Neural crest cell (in vitro differentiated cells): Measurements from ENCODE around the gene STAB2. TPM values are rescaled to one million over a fixed set of nuclear protein-coding genes. Genes with fewer than 3 reads are reported as not detected.

ENCODE experiments used
- DNase-seq: peaks from one replicate; pipeline ENCODE4 v3.0.0; 2021; ENCODE audit warnings: low read depth, mixed read lengths, low spot score
- H3K27ac Mint-ChIP-seq: one replicate; pipeline ENCODE4 v1.8.0; 2021; ENCODE audit warnings: mild to moderate bottlenecking, mixed read lengths; ENCODE audit not compliant: unreplicated experiment
- H3K27me3 Mint-ChIP-seq: 2 replicates; pipeline ENCODE4 v1.8.0; 2021; ENCODE audit warnings: low read depth, mild to moderate bottlenecking, mixed read lengths
- H3K36me3 Mint-ChIP-seq: 2 replicates; pipeline ENCODE4 v1.8.0; 2021; ENCODE audit warnings: low read depth, mild to moderate bottlenecking, mixed read lengths
- H3K4me1 Mint-ChIP-seq: 2 replicates; pipeline ENCODE4 v1.8.0; 2021; ENCODE audit warnings: mixed read lengths
- H3K4me3 Mint-ChIP-seq: one replicate; pipeline ENCODE4 v1.8.0; 2021; ENCODE audit warnings: mild to moderate bottlenecking, mixed read lengths
- H3K9me3 Mint-ChIP-seq: 2 replicates; pipeline ENCODE4 v1.8.0; 2021; ENCODE audit warnings: mixed read lengths
- CTCF ChIP-seq: fragments of 200-600 bp; sonication (generic); conservative IDR thresholded peaks from 2 replicates; pipeline ENCODE4 v1.5.0; 2021; ENCODE audit warnings: antibody characterized with exemption, mild to moderate bottlenecking
- total RNA-seq: library from RNA; stranded (reverse); gene quantifications from 2 replicates; pipeline ENCODE4 v1.2.1, GENCODE V29; 2021

The STAB2 gene
- total RNA-seq, 1 donor from 2014 or later: not detected

DNA sequence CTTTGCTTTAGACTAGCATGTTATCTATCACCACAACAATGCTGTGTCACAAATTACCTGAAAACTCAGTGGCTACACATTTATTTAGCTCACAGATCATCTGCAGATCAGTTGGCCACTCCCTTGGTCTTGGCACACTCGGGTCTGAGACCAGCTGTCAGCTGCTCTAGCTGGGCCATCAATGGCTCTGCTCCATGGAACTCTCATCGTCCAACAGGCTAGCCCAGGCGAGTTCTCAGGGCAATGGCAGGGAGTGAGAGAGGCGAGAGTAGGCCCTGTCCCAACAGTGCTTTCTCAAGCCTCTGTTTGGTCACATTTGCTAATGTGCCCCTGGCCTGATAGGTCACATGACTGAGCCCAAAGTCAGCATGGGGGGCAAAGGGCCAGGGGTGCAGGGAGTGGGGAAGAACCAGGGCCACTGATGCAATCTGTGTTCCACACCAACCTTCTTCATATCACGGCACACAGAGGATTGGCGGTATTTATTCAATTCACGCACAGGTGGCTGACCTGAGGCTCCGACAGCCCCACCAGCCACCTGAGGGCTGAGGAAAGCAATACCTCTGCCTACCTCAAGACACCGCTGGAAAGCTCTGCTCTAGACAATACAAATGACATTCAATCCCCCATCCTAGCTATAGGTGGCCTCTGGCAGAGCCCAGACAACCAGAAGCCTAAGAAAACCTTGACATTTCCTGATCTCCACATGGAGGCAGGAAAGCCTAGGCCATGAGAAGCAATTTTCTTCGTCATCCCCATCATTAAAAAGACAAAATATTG lies 171.4 kb downstream of the STAB2 start:
- H3K27me3 Mint-ChIP-seq: no peaks in the 10 kb centered on the region
- H3K9me3 Mint-ChIP-seq: no peaks in the 10 kb centered on the region
- H3K4me3 Mint-ChIP-seq: no peak overlapping the region
- H3K4me1 Mint-ChIP-seq: no peaks in the 10 kb centered on the region
- no peak for TF ChIP-seq CTCF
- no peak for DNase-seq
- H3K36me3 Mint-ChIP-seq: no peaks in the 10 kb centered on the region
- no peak overlapping the region for H3K27ac Mint-ChIP-seq

GRCh38 chr12:103762473-103762872 lies 175.4 kb downstream of the STAB2 start:
- Mint-ChIP-seq H3K4me3 (no peak overlapping the region), H3K36me3 (peaks cover 3% of the 10 kb centered on the region), H3K4me1 (no peaks in the 10 kb centered on the region)

DNA sequence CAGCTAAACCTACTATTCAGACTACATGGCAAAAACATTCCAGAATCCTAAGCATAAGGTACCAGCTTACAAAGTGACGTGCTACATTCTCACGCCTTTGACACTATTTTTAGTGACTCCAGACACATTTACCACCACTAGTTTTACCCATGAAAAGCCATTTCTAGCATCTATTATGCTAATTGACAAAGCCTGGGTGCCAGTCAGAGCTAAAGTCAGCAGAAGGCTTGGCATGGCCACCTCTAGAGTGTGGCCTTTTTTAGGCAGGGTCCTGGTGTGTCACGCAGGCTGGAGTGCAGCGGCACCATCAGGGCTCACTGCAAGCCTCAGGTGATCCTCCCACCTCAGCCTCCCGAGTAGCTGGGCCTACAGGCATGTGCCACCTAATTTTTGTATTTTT lies 178.2 kb downstream of the STAB2 start:
- no peak for DNase-seq
- peaks cover 9% of the 10 kb centered on the region for H3K4me1 Mint-ChIP-seq
- peaks cover 3% of the 10 kb centered on the region for H3K36me3 Mint-ChIP-seq
- no peak overlapping the region for H3K27ac Mint-ChIP-seq
- no peak overlapping the region for H3K4me3 Mint-ChIP-seq
- TF ChIP-seq CTCF: no peak
- H3K27me3 Mint-ChIP-seq: no peaks in the 10 kb centered on the region
- H3K9me3 Mint-ChIP-seq: no peaks in the 10 kb centered on the region

More at GRCh38 chr12:103762473-103762872, 175.4 kb downstream of the STAB2 start:
- H3K27ac Mint-ChIP-seq: no peak overlapping the region
- H3K27me3 Mint-ChIP-seq: no peaks in the 10 kb centered on the region
- DNase-seq: no peak
- no peak for TF ChIP-seq CTCF
- no peaks in the 10 kb centered on the region for H3K9me3 Mint-ChIP-seq

DNA sequence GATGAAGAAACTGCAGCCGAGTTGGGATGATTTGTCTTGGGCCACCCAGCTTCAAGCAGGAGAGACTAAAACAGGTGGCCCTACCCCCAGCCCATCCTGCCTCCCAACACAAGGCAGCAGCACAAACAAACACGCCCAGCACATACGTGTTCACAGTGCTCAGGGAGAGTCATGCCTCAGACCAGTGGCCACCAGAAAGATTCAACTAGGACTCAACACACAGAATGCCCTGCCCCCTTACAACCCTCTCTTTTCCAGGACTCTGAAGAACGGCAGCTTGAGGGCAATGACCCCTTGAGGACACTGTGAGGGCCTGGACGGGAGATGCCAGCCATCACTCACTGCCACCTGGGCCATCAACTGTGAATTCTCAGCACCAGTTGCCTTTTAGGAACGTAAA lies 179.0 kb downstream of the STAB2 start:
- TF ChIP-seq CTCF: no peak
- Mint-ChIP-seq H3K27ac (no peak overlapping the region), H3K36me3 (peaks cover 3% of the 10 kb centered on the region), H3K4me1 (peaks cover 9% of the 10 kb centered on the region), H3K27me3 (no peaks in the 10 kb centered on the region), H3K9me3 (no peaks in the 10 kb centered on the region), H3K4me3 (no peak overlapping the region)
- no peak for DNase-seq

- DNase-seq: no peak
- Mint-ChIP-seq H3K27me3 (no peaks in the 10 kb centered on the region), H3K4me3 (no peak overlapping the region), H3K36me3 (peaks cover 3% of the 10 kb centered on the region), H3K9me3 (no peaks in the 10 kb centered on the region), H3K4me1 (peaks cover 24% of the 10 kb centered on the region), H3K27ac (no peak overlapping the region)
- TF ChIP-seq CTCF: no peak
Measured at GRCh38 chr12:103768467-103769123, 181.5 kb downstream of the STAB2 start.
